Measurements from ENCODE around the gene DISP1.

GRCh38 chr1:222824641-222825040 lies 9.8 kb downstream of the DISP1 start:
- TF ChIP-seq CTCF (IDR thresholded peaks at IDR 0.05 in 2 of 3, conservative IDR thresholded peaks at IDR 0.05 in 1 of 3; ENCODE audit: control insufficient read depth in 2 of 3, extremely low read depth in 1 of 3, insufficient read depth in 1 of 3, low read depth in 3 of 3, low read length in 3 of 3), result no peak
- no peak for TF ChIP-seq BCL11A (IDR thresholded peaks at IDR 0.05; ENCODE audit: low read depth, low read length)
- no peak for TF ChIP-seq SMAD1 (IDR thresholded peaks at IDR 0.05; ENCODE audit: low read depth, partially characterized antibody)
- TF ChIP-seq LARP7 (IDR thresholded peaks at IDR 0.05), result no peak
- TF ChIP-seq EZH2 (IDR thresholded peaks at IDR 0.05; ENCODE audit: borderline replicate concordance, control insufficient read depth, low read depth, low read length), result no peak

Data from GM12878 (cell line).